Measurements from ENCODE around the gene STAP1. TPM values are rescaled to one million over a fixed set of nuclear protein-coding genes. Genes with fewer than 3 reads are reported as not detected.
"Not testable (repeated sequence)": the region's sequence is repeated elsewhere in the genome, so short reads cannot be mapped to it uniquely, and the experiment has no call there.

Gene STAP1
- total RNA-seq, 1 experiment from 2014 or later = not detected

- peaks cover 67% of the 10 kb centered on the region for H3K79me2 ChIP-seq (ENCODE audit: insufficient read depth, low read length)
- H3K4me3 ChIP-seq (replicated peaks in 1 of 2; ENCODE audit: low read depth in 1 of 2, low read length in 2 of 2); RAD21 ChIA-PET (ENCODE audit: low non-redundant PET in 1 of 2, low total read pairs in 2 of 2, uncharacterized antibody in 2 of 2, unreplicated experiment in 2 of 2); H3K27ac ChIP-seq (ENCODE audit: low read depth, low read length); H3K9me2 ChIP-seq (ENCODE audit: insufficient read depth); H3K9me3 ChIP-seq (ENCODE audit: control insufficient read depth in 1 of 2, insufficient read depth in 1 of 2, low read depth in 1 of 2, low read length in 2 of 2); POLR2A ChIA-PET; CTCF ChIA-PET; H2AFZ ChIP-seq (ENCODE audit: low read depth, low read length, poor library complexity, severe bottlenecking); H3K27me3 ChIP-seq (ENCODE audit: insufficient read depth, low read length); H4K20me1 ChIP-seq (ENCODE audit: insufficient read depth); intact Hi-C loops (cut with micrococcal nuclease); BruUV-seq (replicated peaks); ATAC-seq; H3K4me1 ChIP-seq (ENCODE audit: control insufficient read depth in 1 of 2, insufficient read depth in 2 of 2, low read length in 2 of 2); DNase-seq (ENCODE audit: low read depth, low spot score); H3K9ac ChIP-seq (ENCODE audit: low read length); H3K4me2 ChIP-seq (ENCODE audit: low read length); H3K36me3 ChIP-seq (ENCODE audit: control insufficient read depth in 1 of 2, insufficient read depth in 2 of 2, low read length in 2 of 2): not testable (repeated sequence)
These were observed 34.4 kb upstream of the STAP1 start for GRCh38 chr4:67524140-67524539.

GRCh38 chr4:67531379-67531962 lies 27.1 kb upstream of the STAP1 start:
- ATAC-seq = no peak
- Histone ChIP-seq H3K4me1 (ENCODE audit: control insufficient read depth in 1 of 2, insufficient read depth in 2 of 2, low read length in 2 of 2) (no peaks in the 10 kb centered on the region), H4K20me1 (ENCODE audit: insufficient read depth) (peaks cover 10% of the 10 kb centered on the region; the same call in 1 of the 2 replicates), H3K9ac (ENCODE audit: low read length) (no peak overlapping the region), H3K27ac (ENCODE audit: low read depth, low read length) (no peak overlapping the region), H3K9me2 (ENCODE audit: insufficient read depth) (no peaks in the 10 kb centered on the region), H2AFZ (ENCODE audit: low read depth, low read length, poor library complexity, severe bottlenecking) (no peak overlapping the region), H3K4me3 (replicated peaks in 1 of 2; ENCODE audit: low read depth in 1 of 2, low read length in 2 of 2) (no peak overlapping the region), H3K27me3 (ENCODE audit: insufficient read depth, low read length) (no peaks in the 10 kb centered on the region), H3K36me3 (ENCODE audit: control insufficient read depth in 1 of 2, insufficient read depth in 2 of 2, low read length in 2 of 2) (peaks cover 20 to 30% of the 10 kb centered on the region in 2 experiments), H3K4me2 (ENCODE audit: low read length) (no peak overlapping the region), H3K79me2 (ENCODE audit: insufficient read depth, low read length) (peaks cover 45% of the 10 kb centered on the region), H3K9me3 (ENCODE audit: control insufficient read depth in 1 of 2, insufficient read depth in 1 of 2, low read depth in 1 of 2, low read length in 2 of 2) (no peaks in the 10 kb centered on the region)
- intact Hi-C loops (cut with micrococcal nuclease) = no loop called here
- DNase-seq (ENCODE audit: low read depth, low spot score) = no peak
- ChIA-PET RAD21 (ENCODE audit: low non-redundant PET in 1 of 2, low total read pairs in 2 of 2, uncharacterized antibody in 2 of 2, unreplicated experiment in 2 of 2) (no interaction called here), POLR2A (no interaction called here), CTCF (no interaction called here)
- BruUV-seq (replicated peaks) = no TSS peak
- no peak for TF ChIP-seq EZH2 (IDR thresholded peaks at IDR 0.05)
- no peak for TF ChIP-seq EZH2phosphoT487 (IDR thresholded peaks at IDR 0.05; ENCODE audit: borderline replicate concordance)

GRCh38 chr4:67532397-67532796 lies 26.1 kb upstream of the STAP1 start:
- intact Hi-C loops (cut with micrococcal nuclease); H3K27ac ChIP-seq (ENCODE audit: low read depth, low read length); H3K27me3 ChIP-seq (ENCODE audit: insufficient read depth, low read length); H3K4me3 ChIP-seq (replicated peaks in 1 of 2; ENCODE audit: low read depth in 1 of 2, low read length in 2 of 2); RAD21 ChIA-PET (ENCODE audit: low non-redundant PET in 1 of 2, low total read pairs in 2 of 2, uncharacterized antibody in 2 of 2, unreplicated experiment in 2 of 2); H3K9me2 ChIP-seq (ENCODE audit: insufficient read depth); ATAC-seq; H3K4me2 ChIP-seq (ENCODE audit: low read length); BruUV-seq (replicated peaks); H3K9me3 ChIP-seq (ENCODE audit: control insufficient read depth in 1 of 2, insufficient read depth in 1 of 2, low read depth in 1 of 2, low read length in 2 of 2); H2AFZ ChIP-seq (ENCODE audit: low read depth, low read length, poor library complexity, severe bottlenecking); H3K9ac ChIP-seq (ENCODE audit: low read length); DNase-seq (ENCODE audit: low read depth, low spot score); CTCF ChIA-PET; H3K4me1 ChIP-seq (ENCODE audit: control insufficient read depth in 1 of 2, insufficient read depth in 2 of 2, low read length in 2 of 2); POLR2A ChIA-PET; H4K20me1 ChIP-seq (ENCODE audit: insufficient read depth): not testable (repeated sequence)
- H3K79me2 ChIP-seq (ENCODE audit: insufficient read depth, low read length) = peaks cover 36% of the 10 kb centered on the region
- H3K36me3 ChIP-seq (ENCODE audit: control insufficient read depth in 1 of 2, insufficient read depth in 2 of 2, low read length in 2 of 2) = peaks cover 24 to 30% of the 10 kb centered on the region in 2 experiments

Data from HCT116 (cell line).